ENCODE results near the gene SLC12A1. TPM values are rescaled to one million over a fixed set of nuclear protein-coding genes. Genes with fewer than 3 reads are reported as not detected.

The SLC12A1 gene
- total RNA-seq, 1 experiment from 2014 or later: not detected

DNA sequence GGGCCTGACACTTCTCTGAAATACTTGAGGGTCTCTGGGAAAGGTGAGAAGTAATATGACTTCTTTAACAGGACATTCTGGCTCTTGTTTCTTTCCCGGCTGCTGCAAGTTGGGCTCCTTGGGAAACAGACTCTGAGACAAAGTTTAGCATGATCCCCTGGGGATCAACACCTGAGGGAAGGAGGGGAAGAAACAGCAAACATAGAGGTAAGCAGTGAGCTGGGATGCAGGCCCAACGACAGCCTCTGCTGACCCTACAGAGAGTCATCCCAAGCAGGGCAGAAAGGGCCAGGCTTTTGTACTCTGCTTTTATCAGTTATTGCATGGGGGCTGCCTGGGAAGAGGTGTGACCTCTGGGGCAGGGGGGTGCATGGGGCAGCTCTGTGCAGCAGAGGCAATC lies 98.3 kb downstream of the SLC12A1 start:
- H3K27ac ChIP-seq (ENCODE audit: low read length): no peak overlapping the region
- H3K4me3 ChIP-seq (ENCODE audit: low read depth in 2 of 2, low read length in 2 of 2): no peak overlapping the region
- ChIA-PET CTCF (interaction anchor here (0.6 kb wide), 1 partner anchor 552 kb away, joined by 4 read pairs; no protein-coding TSS in a partner anchor), POLR2A (no interaction called here)
- in situ Hi-C loops (cut with HindIII; ENCODE audit: low pct_unique_long_range_greater_than_20kb, low sequenced_read_pairs) (no loop called here), intact Hi-C loops (cut with micrococcal nuclease; ENCODE audit: unreplicated experiment) (no loop called here)
- TF ChIP-seq POLR2AphosphoS5 (IDR thresholded peaks at IDR 0.05; ENCODE audit: low read depth, low read length) (no peak), TCF7L2 (IDR thresholded peaks at IDR 0.05; ENCODE audit: low read depth, low read length) (no peak), SIN3A (IDR thresholded peaks at IDR 0.05; ENCODE audit: borderline replicate concordance, insufficient read depth, low read depth, low read length) (no peak)
- TF ChIP-seq, protein P1, sequence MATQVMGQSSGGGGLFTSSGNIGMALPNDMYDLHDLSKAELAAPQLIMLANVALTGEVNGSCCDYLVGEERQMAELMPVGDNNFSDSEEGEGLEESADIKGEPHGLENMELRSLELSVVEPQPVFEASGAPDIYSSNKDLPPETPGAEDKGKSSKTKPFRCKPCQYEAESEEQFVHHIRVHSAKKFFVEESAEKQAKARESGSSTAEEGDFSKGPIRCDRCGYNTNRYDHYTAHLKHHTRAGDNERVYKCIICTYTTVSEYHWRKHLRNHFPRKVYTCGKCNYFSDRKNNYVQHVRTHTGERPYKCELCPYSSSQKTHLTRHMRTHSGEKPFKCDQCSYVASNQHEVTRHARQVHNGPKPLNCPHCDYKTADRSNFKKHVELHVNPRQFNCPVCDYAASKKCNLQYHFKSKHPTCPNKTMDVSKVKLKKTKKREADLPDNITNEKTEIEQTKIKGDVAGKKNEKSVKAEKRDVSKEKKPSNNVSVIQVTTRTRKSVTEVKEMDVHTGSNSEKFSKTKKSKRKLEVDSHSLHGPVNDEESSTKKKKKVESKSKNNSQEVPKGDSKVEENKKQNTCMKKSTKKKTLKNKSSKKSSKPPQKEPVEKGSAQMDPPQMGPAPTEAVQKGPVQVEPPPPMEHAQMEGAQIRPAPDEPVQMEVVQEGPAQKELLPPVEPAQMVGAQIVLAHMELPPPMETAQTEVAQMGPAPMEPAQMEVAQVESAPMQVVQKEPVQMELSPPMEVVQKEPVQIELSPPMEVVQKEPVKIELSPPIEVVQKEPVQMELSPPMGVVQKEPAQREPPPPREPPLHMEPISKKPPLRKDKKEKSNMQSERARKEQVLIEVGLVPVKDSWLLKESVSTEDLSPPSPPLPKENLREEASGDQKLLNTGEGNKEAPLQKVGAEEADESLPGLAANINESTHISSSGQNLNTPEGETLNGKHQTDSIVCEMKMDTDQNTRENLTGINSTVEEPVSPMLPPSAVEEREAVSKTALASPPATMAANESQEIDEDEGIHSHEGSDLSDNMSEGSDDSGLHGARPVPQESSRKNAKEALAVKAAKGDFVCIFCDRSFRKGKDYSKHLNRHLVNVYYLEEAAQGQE (IDR thresholded peaks at IDR 0.05; ENCODE audit: insufficient read depth in 1 of 2, low read depth in 2 of 2, low read length in 1 of 2): no peak
- TF ChIP-seq, protein P2, sequence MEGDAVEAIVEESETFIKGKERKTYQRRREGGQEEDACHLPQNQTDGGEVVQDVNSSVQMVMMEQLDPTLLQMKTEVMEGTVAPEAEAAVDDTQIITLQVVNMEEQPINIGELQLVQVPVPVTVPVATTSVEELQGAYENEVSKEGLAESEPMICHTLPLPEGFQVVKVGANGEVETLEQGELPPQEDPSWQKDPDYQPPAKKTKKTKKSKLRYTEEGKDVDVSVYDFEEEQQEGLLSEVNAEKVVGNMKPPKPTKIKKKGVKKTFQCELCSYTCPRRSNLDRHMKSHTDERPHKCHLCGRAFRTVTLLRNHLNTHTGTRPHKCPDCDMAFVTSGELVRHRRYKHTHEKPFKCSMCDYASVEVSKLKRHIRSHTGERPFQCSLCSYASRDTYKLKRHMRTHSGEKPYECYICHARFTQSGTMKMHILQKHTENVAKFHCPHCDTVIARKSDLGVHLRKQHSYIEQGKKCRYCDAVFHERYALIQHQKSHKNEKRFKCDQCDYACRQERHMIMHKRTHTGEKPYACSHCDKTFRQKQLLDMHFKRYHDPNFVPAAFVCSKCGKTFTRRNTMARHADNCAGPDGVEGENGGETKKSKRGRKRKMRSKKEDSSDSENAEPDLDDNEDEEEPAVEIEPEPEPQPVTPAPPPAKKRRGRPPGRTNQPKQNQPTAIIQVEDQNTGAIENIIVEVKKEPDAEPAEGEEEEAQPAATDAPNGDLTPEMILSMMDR (IDR thresholded peaks at IDR 0.05): no peak
- H3K4me1 ChIP-seq (ENCODE audit: control insufficient read depth, insufficient read depth, low read length): no peaks in the 10 kb centered on the region
- ATAC-seq (no peak), DNase-seq (ENCODE audit: low read depth, low spot score) (no peak)
- H3K27me3 ChIP-seq (ENCODE audit: control insufficient read depth, insufficient read depth, low read length): no peaks in the 10 kb centered on the region
- no peaks in the 10 kb centered on the region for H3K36me3 ChIP-seq (ENCODE audit: control insufficient read depth, insufficient read depth, low read length)
- no peaks in the 10 kb centered on the region for H3K9me3 ChIP-seq (ENCODE audit: control insufficient read depth, insufficient read depth, low read depth, low read length)
- no TSS peak for BruUV-seq (replicated peaks)

DNA sequence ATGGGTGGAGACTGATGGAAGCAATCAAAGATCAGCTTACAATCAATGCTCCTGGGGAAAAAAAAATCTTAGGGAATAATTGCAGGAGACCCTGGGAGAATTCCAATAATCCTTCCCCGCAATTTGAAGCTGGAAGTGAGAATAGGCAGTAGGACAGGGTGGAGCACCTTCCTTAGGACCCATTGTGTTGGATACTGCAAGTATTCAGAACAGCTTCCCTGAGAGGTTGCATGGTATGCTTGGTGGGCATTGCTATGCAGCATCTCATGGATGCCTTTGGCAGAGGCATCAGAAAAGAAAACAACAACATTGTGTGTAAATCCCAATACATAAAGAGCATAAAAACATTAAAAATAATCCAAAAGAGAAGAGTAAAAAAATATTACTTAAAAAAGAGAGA lies 100.5 kb downstream of the SLC12A1 start:
- intact Hi-C loops (cut with micrococcal nuclease; ENCODE audit: unreplicated experiment) (no loop called here), in situ Hi-C loops (cut with HindIII; ENCODE audit: low pct_unique_long_range_greater_than_20kb, low sequenced_read_pairs) (no loop called here)
- H3K27me3 ChIP-seq (ENCODE audit: control insufficient read depth, insufficient read depth, low read length): no peaks in the 10 kb centered on the region
- no TSS peak for BruUV-seq (replicated peaks)
- ATAC-seq: no peak
- H3K9me3 ChIP-seq (ENCODE audit: control insufficient read depth, insufficient read depth, low read depth, low read length): no peaks in the 10 kb centered on the region
- POLR2A ChIA-PET: no interaction called here
- no peak overlapping the region for H3K27ac ChIP-seq (ENCODE audit: low read length)
- H3K36me3 ChIP-seq (ENCODE audit: control insufficient read depth, insufficient read depth, low read length): no peaks in the 10 kb centered on the region
- TF ChIP-seq, protein P2 (IDR thresholded peaks at IDR 0.05): no peak
- no peak for TF ChIP-seq SIN3A (IDR thresholded peaks at IDR 0.05; ENCODE audit: borderline replicate concordance, insufficient read depth, low read depth, low read length)
- TF ChIP-seq, protein P1 (IDR thresholded peaks at IDR 0.05; ENCODE audit: insufficient read depth in 1 of 2, low read depth in 2 of 2, low read length in 1 of 2): no peak
- no peak for TF ChIP-seq POLR2AphosphoS5 (IDR thresholded peaks at IDR 0.05; ENCODE audit: low read depth, low read length)
- no peak for TF ChIP-seq TCF7L2 (IDR thresholded peaks at IDR 0.05; ENCODE audit: low read depth, low read length)
- CTCF ChIA-PET: no interaction called here
- DNase-seq (ENCODE audit: low read depth, low spot score): no peak
- H3K4me3 ChIP-seq (ENCODE audit: low read depth in 2 of 2, low read length in 2 of 2): no peak overlapping the region
- H3K4me1 ChIP-seq (ENCODE audit: control insufficient read depth, insufficient read depth, low read length): no peaks in the 10 kb centered on the region

Measured in Panc1 (cell line).